Measurements from ENCODE around the gene PLCB1.

DNA sequence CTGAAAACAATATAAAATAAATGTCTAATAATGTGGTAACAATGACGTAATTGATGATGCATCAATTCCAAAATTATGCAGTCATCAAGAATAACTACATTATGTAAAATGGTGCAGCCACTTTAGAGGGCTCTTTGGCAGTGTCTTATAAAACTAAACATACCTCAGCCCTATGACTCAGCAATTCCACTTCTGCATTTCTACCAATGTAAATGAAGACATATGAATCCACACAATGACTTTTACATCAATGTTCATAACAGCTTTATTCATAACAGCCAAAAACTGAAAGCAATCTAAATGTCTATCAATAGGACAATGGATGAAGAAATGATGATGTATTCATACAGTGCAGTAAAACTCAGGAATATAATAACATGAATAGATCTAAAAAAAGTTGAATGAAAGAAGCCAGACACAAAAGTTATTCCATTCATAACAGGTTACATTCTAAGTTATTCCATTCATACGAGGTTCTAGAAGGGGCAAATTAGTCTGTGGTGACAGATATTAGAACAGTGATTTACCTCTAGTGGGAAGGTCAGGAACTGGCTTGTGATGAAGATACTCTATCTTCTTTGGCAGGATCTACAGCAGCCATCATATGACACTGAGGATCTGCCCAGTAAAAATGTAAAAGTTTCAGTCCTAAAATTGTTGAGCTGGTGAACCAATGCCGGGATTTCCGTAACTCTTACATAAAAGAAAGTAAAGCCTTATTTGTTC is 396.1 kb downstream of the PLCB1 start:
- TF ChIP-seq CTCF (conservative IDR thresholded peaks at IDR 0.05; ENCODE audit: low read depth, low read length), result no peak
- TF ChIP-seq EZH2 (IDR thresholded peaks at IDR 0.05; ENCODE audit: low read length, unreplicated experiment), result no peak

All from PC-3 (cell line).